ENCODE results near the gene BEND7. TPM values are rescaled to one million over a fixed set of nuclear protein-coding genes. Genes with fewer than 3 reads are reported as not detected.

Gene BEND7
- polyA plus RNA-seq, 1 of the 3 experiments (the other 2 are of a cell fraction): 9.2 TPM

DNA sequence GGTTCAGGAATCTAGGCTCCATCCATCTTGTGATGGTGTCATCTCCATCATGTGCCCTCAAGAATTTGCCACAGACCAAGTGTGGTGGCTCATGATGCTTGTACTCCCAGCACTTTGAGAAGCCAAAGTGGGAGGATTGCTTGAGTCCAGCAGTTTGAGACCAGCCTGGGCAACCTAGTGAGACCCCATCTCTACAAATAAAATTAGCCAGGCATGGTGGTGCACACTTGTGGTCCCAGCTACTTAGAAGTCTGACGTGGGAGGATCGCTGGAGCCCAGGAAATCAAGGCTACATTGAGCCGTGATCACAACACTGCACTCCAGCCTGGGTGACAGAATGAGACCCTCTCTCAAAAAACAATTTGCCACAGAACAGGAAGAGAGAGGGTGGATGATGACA lies 127.7 kb downstream of the BEND7 start (continued):
- TF ChIP-seq ZBTB33 (IDR thresholded peaks at IDR 0.05; ENCODE audit: borderline replicate concordance, low read depth): no peak
- TF ChIP-seq GABPA (IDR thresholded peaks at IDR 0.05; ENCODE audit: low read depth): no peak
- TF ChIP-seq TEAD4 (IDR thresholded peaks at IDR 0.05; ENCODE audit: borderline replicate concordance, insufficient read depth): no peak
- no peak for TF ChIP-seq YY1 (IDR thresholded peaks at IDR 0.05; ENCODE audit: low read depth)
- TF ChIP-seq MXI1 (IDR thresholded peaks at IDR 0.05; ENCODE audit: low read depth, low read length): no peak
- no peak for TF ChIP-seq RFX5 (IDR thresholded peaks at IDR 0.05; ENCODE audit: low read length)
- TF ChIP-seq, protein P1, sequence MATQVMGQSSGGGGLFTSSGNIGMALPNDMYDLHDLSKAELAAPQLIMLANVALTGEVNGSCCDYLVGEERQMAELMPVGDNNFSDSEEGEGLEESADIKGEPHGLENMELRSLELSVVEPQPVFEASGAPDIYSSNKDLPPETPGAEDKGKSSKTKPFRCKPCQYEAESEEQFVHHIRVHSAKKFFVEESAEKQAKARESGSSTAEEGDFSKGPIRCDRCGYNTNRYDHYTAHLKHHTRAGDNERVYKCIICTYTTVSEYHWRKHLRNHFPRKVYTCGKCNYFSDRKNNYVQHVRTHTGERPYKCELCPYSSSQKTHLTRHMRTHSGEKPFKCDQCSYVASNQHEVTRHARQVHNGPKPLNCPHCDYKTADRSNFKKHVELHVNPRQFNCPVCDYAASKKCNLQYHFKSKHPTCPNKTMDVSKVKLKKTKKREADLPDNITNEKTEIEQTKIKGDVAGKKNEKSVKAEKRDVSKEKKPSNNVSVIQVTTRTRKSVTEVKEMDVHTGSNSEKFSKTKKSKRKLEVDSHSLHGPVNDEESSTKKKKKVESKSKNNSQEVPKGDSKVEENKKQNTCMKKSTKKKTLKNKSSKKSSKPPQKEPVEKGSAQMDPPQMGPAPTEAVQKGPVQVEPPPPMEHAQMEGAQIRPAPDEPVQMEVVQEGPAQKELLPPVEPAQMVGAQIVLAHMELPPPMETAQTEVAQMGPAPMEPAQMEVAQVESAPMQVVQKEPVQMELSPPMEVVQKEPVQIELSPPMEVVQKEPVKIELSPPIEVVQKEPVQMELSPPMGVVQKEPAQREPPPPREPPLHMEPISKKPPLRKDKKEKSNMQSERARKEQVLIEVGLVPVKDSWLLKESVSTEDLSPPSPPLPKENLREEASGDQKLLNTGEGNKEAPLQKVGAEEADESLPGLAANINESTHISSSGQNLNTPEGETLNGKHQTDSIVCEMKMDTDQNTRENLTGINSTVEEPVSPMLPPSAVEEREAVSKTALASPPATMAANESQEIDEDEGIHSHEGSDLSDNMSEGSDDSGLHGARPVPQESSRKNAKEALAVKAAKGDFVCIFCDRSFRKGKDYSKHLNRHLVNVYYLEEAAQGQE (IDR thresholded peaks at IDR 0.05; ENCODE audit: low read depth, low read length): no peak

DNA sequence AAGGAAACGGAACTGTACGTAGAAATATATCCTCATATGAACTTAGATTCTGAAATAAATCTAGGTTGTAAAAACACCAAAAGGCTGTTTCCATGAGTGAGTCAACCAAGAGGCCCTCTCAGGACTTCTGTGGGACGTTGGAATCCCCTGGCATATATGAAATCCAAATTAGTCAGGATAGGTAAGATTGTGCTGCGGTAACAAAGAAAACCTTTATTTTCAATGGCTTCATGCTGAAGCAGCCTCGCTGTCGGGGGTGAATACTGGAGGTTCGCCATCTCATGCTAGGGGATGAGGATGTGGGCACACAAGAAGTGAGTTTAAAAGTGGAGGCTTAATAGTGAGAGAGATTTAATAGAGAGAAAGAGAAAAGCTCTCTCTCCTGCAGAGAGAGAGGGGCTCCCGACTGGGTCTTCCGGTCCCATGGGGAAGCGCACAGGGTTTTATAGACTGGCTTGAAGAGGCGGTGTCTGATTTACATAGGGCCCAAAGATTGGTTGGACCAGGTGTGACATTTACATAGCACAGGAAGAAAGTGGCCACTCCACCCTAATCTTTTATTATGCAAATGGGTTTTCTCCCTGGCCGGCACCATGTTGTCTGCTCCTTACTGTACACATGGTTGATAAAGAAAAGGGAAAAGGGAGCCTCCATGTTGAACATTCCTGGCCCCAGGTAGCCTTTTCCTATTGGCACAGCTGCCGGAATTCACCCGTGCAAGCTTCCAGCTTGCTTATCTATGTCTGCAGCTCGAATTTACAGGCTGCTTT lies 128.4 kb downstream of the BEND7 start:
- CTCF ChIA-PET: interaction anchor here (1.8 kb wide), 1 partner anchor 40 kb away, joined by 4 read pairs; no protein-coding TSS in a partner anchor

More for the DNA sequence above, 128.4 kb downstream of the BEND7 start:
- TF ChIP-seq, protein P2, sequence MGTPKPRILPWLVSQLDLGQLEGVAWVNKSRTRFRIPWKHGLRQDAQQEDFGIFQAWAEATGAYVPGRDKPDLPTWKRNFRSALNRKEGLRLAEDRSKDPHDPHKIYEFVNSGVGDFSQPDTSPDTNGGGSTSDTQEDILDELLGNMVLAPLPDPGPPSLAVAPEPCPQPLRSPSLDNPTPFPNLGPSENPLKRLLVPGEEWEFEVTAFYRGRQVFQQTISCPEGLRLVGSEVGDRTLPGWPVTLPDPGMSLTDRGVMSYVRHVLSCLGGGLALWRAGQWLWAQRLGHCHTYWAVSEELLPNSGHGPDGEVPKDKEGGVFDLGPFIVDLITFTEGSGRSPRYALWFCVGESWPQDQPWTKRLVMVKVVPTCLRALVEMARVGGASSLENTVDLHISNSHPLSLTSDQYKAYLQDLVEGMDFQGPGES (IDR thresholded peaks at IDR 0.05; ENCODE audit: low read depth, low read length): no peak
- no peak for TF ChIP-seq NFIC (IDR thresholded peaks at IDR 0.05; ENCODE audit: borderline replicate concordance)
- no peak overlapping the region for H3K4me3 ChIP-seq (ENCODE audit: low read depth in 2 of 2, low read length in 1 of 2)
- H3K9me2 ChIP-seq: no peaks in the 10 kb centered on the region
- H3K9me3 ChIP-seq: no peaks in the 10 kb centered on the region
- H4K20me1 ChIP-seq (ENCODE audit: insufficient read depth): no peaks in the 10 kb centered on the region
- no peaks in the 10 kb centered on the region for H3K36me3 ChIP-seq (replicated peaks in 1 of 2; ENCODE audit: control insufficient read depth in 1 of 2, insufficient read depth in 2 of 2, low read length in 1 of 2)
- H3F3A ChIP-seq (replicated peaks; ENCODE audit: insufficient read depth): no peaks in the 10 kb centered on the region
- 58% methylated on average over 15 of the region's 15 CpGs for WGBS (ENCODE audit: low lambda C conversion rate)
- H3K9ac ChIP-seq: no peak overlapping the region
- no peak for DNase-seq
- no peaks in the 10 kb centered on the region for H3K27me3 ChIP-seq (ENCODE audit: insufficient read depth)
- no peak overlapping the region for H2AFZ ChIP-seq (ENCODE audit: low read depth)
- POLR2A ChIA-PET: no interaction called here
- no peak overlapping the region for H3K27ac ChIP-seq (ENCODE audit: low read depth in 2 of 2, low read length in 1 of 2)
- H3K4me2 ChIP-seq: no peak overlapping the region
- no peaks in the 10 kb centered on the region for H3K79me2 ChIP-seq (ENCODE audit: insufficient read depth)
- no peaks in the 10 kb centered on the region for H3K4me1 ChIP-seq (ENCODE audit: control insufficient read depth in 1 of 2, insufficient read depth in 2 of 2, low read depth in 1 of 2, low read length in 1 of 2)
